GM19193 (cell line): ENCODE data around the gene CD74.
A peak's percentile ranks its signal among the peaks of the same experiment; 100 is the strongest.

Experiments
- POLR2A ChIP-seq: IDR thresholded peaks from 4 replicates; pipeline ENCODE4 v1.6.1; 2011; ENCODE audit not compliant: insufficient read depth, insufficient read length; ENCODE audit errors: extremely low read depth

The CD74 gene

GRCh38 chr5:150412319-150413175, at the start of gene CD74:
TSS of gene CD74 (minus strand) at chr5:150412910. CDS start at chr5:150412749, 161 bp downstream.
- TF ChIP-seq POLR2A: peak; percentile 100

DNA sequence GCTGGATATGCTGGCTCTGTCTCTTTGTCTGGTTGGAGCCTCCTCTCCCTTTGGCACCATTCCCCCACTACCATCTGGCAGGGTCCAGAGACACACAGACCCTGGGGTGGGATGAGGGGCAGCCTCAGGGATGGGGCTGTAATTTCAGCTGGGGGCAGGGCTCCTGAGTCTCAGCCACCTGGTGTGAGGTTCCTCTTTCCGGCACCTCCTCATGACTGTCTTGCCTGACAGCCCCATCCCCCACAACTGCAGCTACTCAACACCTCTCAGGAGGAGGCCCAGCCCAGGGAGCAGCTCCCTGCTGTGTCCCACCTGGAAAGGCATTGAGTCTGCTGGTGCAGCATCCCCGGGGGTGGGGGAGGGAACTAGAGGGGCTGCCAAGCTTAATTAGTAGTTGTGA, 48.5 kb upstream of the CD74 start:
- TF ChIP-seq POLR2A: peak; percentile 42

- TF ChIP-seq POLR2A: no peak
Measured at GRCh38 chr5:150460781-150461180, 48.1 kb upstream of the CD74 start.

GRCh38 chr5:150458802-150459557, 46.3 kb upstream of the CD74 start:
- no peak for TF ChIP-seq POLR2A

DNA sequence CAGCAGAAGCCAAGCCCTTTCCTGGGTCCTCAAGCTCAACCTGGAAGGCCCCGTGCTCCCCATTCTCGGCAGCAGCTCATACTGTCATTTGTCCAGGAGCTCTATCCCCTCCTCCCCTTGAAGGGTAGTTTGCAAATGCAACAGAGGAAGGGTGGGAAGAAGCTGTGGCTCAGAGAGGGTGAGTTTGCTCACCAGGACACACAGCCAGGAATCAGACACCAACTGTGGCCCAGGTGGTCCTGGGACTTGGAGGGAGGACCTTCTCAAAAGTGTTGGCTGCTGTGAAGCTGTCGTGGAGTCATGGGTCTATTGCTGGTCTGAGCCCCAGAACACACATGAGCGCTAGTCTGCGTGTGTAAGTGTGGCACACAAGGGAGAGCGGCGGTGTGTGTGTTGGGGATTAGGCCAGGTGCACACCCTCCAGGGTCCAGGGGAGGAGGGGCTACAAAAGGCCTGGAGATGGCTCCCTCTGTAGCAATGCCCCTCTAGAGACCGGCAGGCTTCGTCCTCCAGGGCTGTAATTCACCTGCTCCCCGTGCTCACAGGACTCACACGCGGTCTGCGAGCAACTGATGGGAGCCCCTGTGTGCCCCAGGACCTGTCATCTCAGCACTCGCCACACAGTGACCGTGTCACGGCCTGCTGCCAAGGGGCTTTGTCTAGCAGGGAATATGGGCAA, 45.0 kb upstream of the CD74 start:
- no peak for TF ChIP-seq POLR2A

- no peak for TF ChIP-seq POLR2A
Measured at GRCh38 chr5:150457121-150457520, 44.4 kb upstream of the CD74 start.

- TF ChIP-seq POLR2A: no peak
Measured at GRCh38 chr5:150454492-150455229, 42.0 kb upstream of the CD74 start.

DNA sequence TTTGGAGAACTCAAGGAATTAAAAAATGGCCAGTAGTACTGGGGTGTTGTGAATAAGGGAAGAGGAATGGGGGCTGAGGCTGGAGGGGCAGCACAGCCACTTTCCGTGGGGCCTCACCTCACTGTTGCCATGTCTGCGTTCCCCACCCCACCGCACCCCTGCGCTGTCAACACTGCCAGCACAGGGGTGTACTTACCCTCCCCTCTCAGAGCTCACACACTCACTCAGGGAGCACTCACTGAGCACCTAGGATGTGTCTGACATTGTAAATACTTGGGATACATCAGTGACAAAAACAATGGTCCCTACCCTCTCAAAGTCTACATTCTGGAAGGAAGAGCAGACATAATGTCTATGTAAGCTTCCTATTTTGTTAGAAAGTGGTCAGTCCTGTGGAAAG, 40.2 kb upstream of the CD74 start:
- TF ChIP-seq POLR2A: no peak

GRCh38 chr5:150451594-150451993, 38.9 kb upstream of the CD74 start:
- no peak for TF ChIP-seq POLR2A

- peak; percentile 97 for TF ChIP-seq POLR2A
Measured at GRCh38 chr5:150449517-150450339, 37.0 kb upstream of the CD74 start, which contains the start of gene RPS14. TSS of gene RPS14 (minus strand) at chr5:150449739. CDS start at chr5:150447733, 2,006 bp downstream.

- TF ChIP-seq POLR2A: no peak
Measured at GRCh38 chr5:150448952-150449516, 36.3 kb upstream of the CD74 start.

DNA sequence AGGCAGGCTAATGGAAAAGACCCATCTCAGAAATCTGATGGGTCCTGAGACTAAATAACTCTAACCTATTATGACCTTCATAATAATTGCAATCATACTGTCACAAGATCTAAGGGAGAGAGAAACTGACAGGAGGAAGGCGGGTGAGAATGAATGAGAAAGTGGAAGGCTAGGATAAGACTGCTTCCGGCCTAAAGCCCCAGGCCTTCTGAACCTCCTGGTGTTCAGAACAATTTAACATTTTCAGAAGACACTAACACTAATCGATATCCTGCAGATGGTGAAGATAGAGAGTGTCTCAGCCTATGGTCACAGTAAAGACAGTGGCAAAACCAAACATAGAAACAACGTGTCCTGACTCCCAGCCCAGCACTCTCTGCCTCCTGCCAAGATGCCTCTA, 35.6 kb upstream of the CD74 start:
- no peak for TF ChIP-seq POLR2A

GRCh38 chr5:150447188-150447587, 34.5 kb upstream of the CD74 start:
- no peak for TF ChIP-seq POLR2A

- no peak for TF ChIP-seq POLR2A
Measured at GRCh38 chr5:150446583-150446982, 33.9 kb upstream of the CD74 start.

GRCh38 chr5:150446088-150446487, 33.4 kb upstream of the CD74 start:
- no peak for TF ChIP-seq POLR2A
